Measurements from ENCODE around the gene FAM47E.
"Not testable (repeated sequence)": the region's sequence is repeated elsewhere in the genome, so short reads cannot be mapped to it uniquely, and the experiment has no call there.

FAM47E gene

GRCh38 chr4:76279462-76279861 is 27.9 kb downstream of the FAM47E start:
- 86 to 91% methylated on average over 1 to 3 of the region's 4 CpGs for WGBS, 2 experiments (ENCODE audit: insufficient coverage in 2 of 2)
- Histone ChIP-seq H3K4me3 (ENCODE audit: extremely low read depth, insufficient read depth, low read length, poor library complexity, severe bottlenecking) (no peak overlapping the region), H3K4me1 (ENCODE audit: control insufficient read depth, insufficient read depth, low read length, poor library complexity, severe bottlenecking) (no peaks in the 10 kb centered on the region), H3K27ac (ENCODE audit: low read depth, low read length, severe bottlenecking) (no peak overlapping the region), H3K9me3 (ENCODE audit: control insufficient read depth, low read length) (no peaks in the 10 kb centered on the region), H3K36me3 (ENCODE audit: control insufficient read depth, insufficient read depth, low read length) (no peaks in the 10 kb centered on the region)

- H3K4me1 ChIP-seq (ENCODE audit: control insufficient read depth, insufficient read depth, low read length, poor library complexity, severe bottlenecking), result no peaks in the 10 kb centered on the region
- H3K27ac ChIP-seq (ENCODE audit: low read depth, low read length, severe bottlenecking), result no peak overlapping the region
- H3K4me3 ChIP-seq (ENCODE audit: extremely low read depth, insufficient read depth, low read length, poor library complexity, severe bottlenecking), result no peak overlapping the region
- H3K36me3 ChIP-seq (ENCODE audit: control insufficient read depth, insufficient read depth, low read length), result no peaks in the 10 kb centered on the region
- 83 to 96% methylated on average over 5 to 6 of the region's 6 CpGs for WGBS, 2 experiments (ENCODE audit: insufficient coverage in 2 of 2)
- H3K9me3 ChIP-seq (ENCODE audit: control insufficient read depth, low read length), result no peaks in the 10 kb centered on the region
Observed at GRCh38 chr4:76280488-76281441, 29.2 kb downstream of the FAM47E start.

DNA sequence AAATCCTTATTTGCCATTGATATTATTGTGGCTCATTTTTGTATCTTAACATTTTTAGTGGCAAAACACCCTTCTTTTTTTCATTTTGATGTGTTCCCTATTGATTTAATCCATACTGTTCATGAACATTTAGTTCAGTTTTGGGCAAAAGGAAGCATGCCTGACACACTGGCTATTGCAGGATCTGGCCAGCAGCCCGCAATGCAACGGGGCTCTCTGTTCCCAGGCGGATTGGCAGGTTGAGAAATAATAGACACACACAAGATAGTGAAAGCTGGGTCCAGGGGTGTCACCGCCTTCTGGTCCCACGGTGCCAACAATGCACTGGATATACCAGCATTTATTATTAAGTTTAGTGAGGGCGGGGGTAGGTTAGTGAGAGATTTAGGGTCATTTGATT is 30.1 kb downstream of the FAM47E start:
- H3K4me1 ChIP-seq (ENCODE audit: control insufficient read depth, insufficient read depth, low read length, poor library complexity, severe bottlenecking); H3K36me3 ChIP-seq (ENCODE audit: control insufficient read depth, insufficient read depth, low read length); H3K9me3 ChIP-seq (ENCODE audit: control insufficient read depth, low read length); H3K27ac ChIP-seq (ENCODE audit: low read depth, low read length, severe bottlenecking); H3K4me3 ChIP-seq (ENCODE audit: extremely low read depth, insufficient read depth, low read length, poor library complexity, severe bottlenecking): not testable (repeated sequence)
- 76% methylated on average over 3 of the region's 6 CpGs; no CpG with 5 or more reads in 1 of the 2 experiments for WGBS, 2 experiments (ENCODE audit: insufficient coverage in 2 of 2)

- H3K4me3 ChIP-seq (ENCODE audit: extremely low read depth, insufficient read depth, low read length, poor library complexity, severe bottlenecking), result no peak overlapping the region
- H3K9me3 ChIP-seq (ENCODE audit: control insufficient read depth, low read length), result no peaks in the 10 kb centered on the region
- H3K4me1 ChIP-seq (ENCODE audit: control insufficient read depth, insufficient read depth, low read length, poor library complexity, severe bottlenecking), result no peaks in the 10 kb centered on the region
- H3K27ac ChIP-seq (ENCODE audit: low read depth, low read length, severe bottlenecking), result no peak overlapping the region
- H3K36me3 ChIP-seq (ENCODE audit: control insufficient read depth, insufficient read depth, low read length), result no peaks in the 10 kb centered on the region
- 83 to 96% methylated on average over 5 to 6 of the region's 6 CpGs for WGBS, 2 experiments (ENCODE audit: insufficient coverage in 2 of 2)
Observed at GRCh38 chr4:76282941-76283689, 31.6 kb downstream of the FAM47E start.

GRCh38 chr4:76283900-76284299 is 32.4 kb downstream of the FAM47E start:
- H3K36me3 ChIP-seq (ENCODE audit: control insufficient read depth, insufficient read depth, low read length), result no peaks in the 10 kb centered on the region
- no peak overlapping the region for H3K27ac ChIP-seq (ENCODE audit: low read depth, low read length, severe bottlenecking)
- H3K9me3 ChIP-seq (ENCODE audit: control insufficient read depth, low read length), result no peaks in the 10 kb centered on the region
- no peak overlapping the region for H3K4me3 ChIP-seq (ENCODE audit: extremely low read depth, insufficient read depth, low read length, poor library complexity, severe bottlenecking)
- WGBS, 2 experiments (ENCODE audit: insufficient coverage in 2 of 2), result 33 to 88% methylated on average over 1 of the region's 4 CpGs
- H3K4me1 ChIP-seq (ENCODE audit: control insufficient read depth, insufficient read depth, low read length, poor library complexity, severe bottlenecking), result no peaks in the 10 kb centered on the region

- not testable (repeated sequence) for H3K4me3 ChIP-seq (ENCODE audit: extremely low read depth, insufficient read depth, low read length, poor library complexity, severe bottlenecking); H3K27ac ChIP-seq (ENCODE audit: low read depth, low read length, severe bottlenecking)
- WGBS, 2 experiments (ENCODE audit: insufficient coverage in 2 of 2), result 85 to 88% methylated on average over 2 to 3 of the region's 3 CpGs
Observed at GRCh38 chr4:76287811-76288210, 36.3 kb downstream of the FAM47E start.

DNA sequence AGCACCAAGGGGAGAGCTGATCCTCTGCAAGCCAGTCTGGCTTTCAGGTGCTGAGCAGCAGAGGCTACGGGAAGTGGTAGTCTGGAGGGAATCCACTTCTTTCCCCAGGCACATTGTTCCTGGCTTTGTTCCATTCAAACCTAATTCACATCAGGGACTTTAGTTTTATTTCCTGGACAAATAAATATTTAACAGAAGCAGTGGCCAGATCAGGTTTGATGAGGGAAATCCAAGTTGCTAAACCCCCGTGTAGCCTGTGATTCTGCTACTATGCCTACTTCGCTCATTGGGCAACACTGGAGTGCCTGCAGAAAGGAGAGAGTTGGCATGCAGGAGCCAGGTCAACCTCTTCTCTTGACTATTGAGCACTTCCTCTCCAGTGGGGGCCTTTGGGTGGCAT is 41.2 kb downstream of the FAM47E start:
- Histone ChIP-seq H3K9me3 (ENCODE audit: control insufficient read depth, low read length) (peaks cover 4% of the 10 kb centered on the region), H3K4me1 (ENCODE audit: control insufficient read depth, insufficient read depth, low read length, poor library complexity, severe bottlenecking) (no peaks in the 10 kb centered on the region), H3K27ac (ENCODE audit: low read depth, low read length, severe bottlenecking) (no peak overlapping the region), H3K36me3 (ENCODE audit: control insufficient read depth, insufficient read depth, low read length) (no peaks in the 10 kb centered on the region), H3K4me3 (ENCODE audit: extremely low read depth, insufficient read depth, low read length, poor library complexity, severe bottlenecking) (no peak overlapping the region)
- 76 to 93% methylated on average over 3 of the region's 3 CpGs for WGBS, 2 experiments (ENCODE audit: insufficient coverage in 2 of 2)

More at GRCh38 chr4:76287811-76288210, 36.3 kb downstream of the FAM47E start:
- H3K4me1 ChIP-seq (ENCODE audit: control insufficient read depth, insufficient read depth, low read length, poor library complexity, severe bottlenecking); H3K9me3 ChIP-seq (ENCODE audit: control insufficient read depth, low read length); H3K36me3 ChIP-seq (ENCODE audit: control insufficient read depth, insufficient read depth, low read length): not testable (repeated sequence)

DNA sequence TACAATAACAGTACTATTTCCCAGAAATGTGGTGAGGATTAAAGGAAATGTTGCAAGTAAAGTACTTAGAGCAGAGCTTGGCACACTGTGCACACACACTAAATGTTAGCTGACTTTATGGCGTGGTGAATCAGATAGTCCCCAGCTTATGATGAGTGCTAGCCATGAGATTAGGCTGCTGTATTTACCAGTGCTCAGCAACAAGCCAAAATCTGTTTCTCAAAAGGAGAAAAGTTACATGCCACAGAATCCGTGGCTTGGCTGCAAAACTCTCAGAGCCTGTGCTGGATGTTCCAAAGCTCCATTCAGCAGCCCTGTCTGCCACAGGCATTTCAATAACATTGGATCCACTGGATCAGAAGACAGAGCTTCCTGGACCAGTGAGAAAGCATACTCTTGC is 42.3 kb downstream of the FAM47E start:
- no peaks in the 10 kb centered on the region for H3K4me1 ChIP-seq (ENCODE audit: control insufficient read depth, insufficient read depth, low read length, poor library complexity, severe bottlenecking)
- no peak overlapping the region for H3K4me3 ChIP-seq (ENCODE audit: extremely low read depth, insufficient read depth, low read length, poor library complexity, severe bottlenecking)
- H3K36me3 ChIP-seq (ENCODE audit: control insufficient read depth, insufficient read depth, low read length), result no peaks in the 10 kb centered on the region
- H3K9me3 ChIP-seq (ENCODE audit: control insufficient read depth, low read length), result peaks cover 4% of the 10 kb centered on the region
- WGBS, 2 experiments (ENCODE audit: insufficient coverage in 2 of 2), result 79 to 87% methylated on average over 2 of the region's 2 CpGs
- no peak overlapping the region for H3K27ac ChIP-seq (ENCODE audit: low read depth, low read length, severe bottlenecking)

- Histone ChIP-seq H3K4me1 (ENCODE audit: control insufficient read depth, insufficient read depth, low read length, poor library complexity, severe bottlenecking) (peaks cover under 1% of the 10 kb centered on the region), H3K9me3 (ENCODE audit: control insufficient read depth, low read length) (peaks cover 4% of the 10 kb centered on the region), H3K27ac (ENCODE audit: low read depth, low read length, severe bottlenecking) (no peak overlapping the region), H3K4me3 (ENCODE audit: extremely low read depth, insufficient read depth, low read length, poor library complexity, severe bottlenecking) (no peak overlapping the region), H3K36me3 (ENCODE audit: control insufficient read depth, insufficient read depth, low read length) (no peaks in the 10 kb centered on the region)
- 80 to 86% methylated on average over 2 to 3 of the region's 3 CpGs for WGBS, 2 experiments (ENCODE audit: insufficient coverage in 2 of 2)
Observed at GRCh38 chr4:76296286-76296820, 44.8 kb downstream of the FAM47E start.

GRCh38 chr4:76298227-76298626 is 46.7 kb downstream of the FAM47E start:
- peaks cover 4% of the 10 kb centered on the region for H3K9me3 ChIP-seq (ENCODE audit: control insufficient read depth, low read length)

More at GRCh38 chr4:76298227-76298626, 46.7 kb downstream of the FAM47E start:
- H3K27ac ChIP-seq (ENCODE audit: low read depth, low read length, severe bottlenecking), result no peak overlapping the region
- no peaks in the 10 kb centered on the region for H3K36me3 ChIP-seq (ENCODE audit: control insufficient read depth, insufficient read depth, low read length)
- H3K4me1 ChIP-seq (ENCODE audit: control insufficient read depth, insufficient read depth, low read length, poor library complexity, severe bottlenecking), result peaks cover 8% of the 10 kb centered on the region
- no peak overlapping the region for H3K4me3 ChIP-seq (ENCODE audit: extremely low read depth, insufficient read depth, low read length, poor library complexity, severe bottlenecking)
